Upper lobe of left lung (tissue), 4 donors: ENCODE results near the gene PPP1R26.

Experiments used
- POLR2A ChIP-seq, 4 donors: fragments of 450-650 bp; IDR thresholded peaks; one replicate each; pipeline ENCODE4 v1.5.1; 2016 to 2017; ENCODE audit warnings: antibody characterized with exemption in 4 of 4, mild to moderate bottlenecking in 2 of 4
- POLR2AphosphoS5 ChIP-seq, 2 donors: sonication (generic); formaldehyde crosslinking; IDR thresholded peaks; one replicate each; pipeline ENCODE4 v1.5.1; 2017; ENCODE audit warnings: antibody characterized with exemption in 2 of 2

- TF ChIP-seq POLR2A (IDR thresholded peaks at IDR 0.05) (no peak), POLR2AphosphoS5 (IDR thresholded peaks at IDR 0.05) (no peak)
These were observed 10.6 kb upstream of the PPP1R26 start for GRCh38 chr9:135468854-135469521.
